Natural killer cell treated with Interleukin-12 subunit alpha and Interleukin-12 subunit beta and Interleukin-15 and Interleukin-18, amount 100 ng/mL, for 72 hours (primary cell): ENCODE data around the gene ALOX5. TPM values are rescaled to one million over a fixed set of nuclear protein-coding genes. Genes with fewer than 3 reads are reported as not detected.
"Not testable (repeated sequence)": the region's sequence is repeated elsewhere in the genome, so short reads cannot be mapped to it uniquely, and the experiment has no call there.

Experiments used
- ATAC-seq, 2 donors: fragments of 150-1000 bp; cut with Tn5 transposase in 1 of 2; sonication (Bioruptor Pico), chemical (Tn5 transposase) in 1 of 2; 2 replicates each; pipeline ENCODE4 v1.10.0; 2021
- DNase-seq: peaks from one replicate; pipeline ENCODE4 v3.0.0; 2022; ENCODE audit warnings: low spot score
- H3K27ac Mint-ChIP-seq, 2 donors: 1 replicate in 1 of 2; 2 replicates in 1 of 2; pipeline ENCODE4 v1.8.0; 2022; ENCODE audit warnings: mixed read lengths in 2 of 2, mild to moderate bottlenecking in 1 of 2, moderate library complexity in 1 of 2
- H3K27me3 Mint-ChIP-seq, 2 donors: 1 replicate in 1 of 2; 2 replicates in 1 of 2; pipeline ENCODE4 v1.8.0; 2022; ENCODE audit warnings: mixed read lengths in 2 of 2
- H3K36me3 Mint-ChIP-seq: one replicate; pipeline ENCODE4 v1.8.0; 2022; ENCODE audit warnings: mixed read lengths
- H3K4me1 Mint-ChIP-seq, 2 donors: 1 replicate in 1 of 2; 2 replicates in 1 of 2; pipeline ENCODE4 v1.8.0; 2022; ENCODE audit warnings: low read depth in 2 of 2, mixed read lengths in 2 of 2, mild to moderate bottlenecking in 1 of 2
- H3K4me3 Mint-ChIP-seq: one replicate; pipeline ENCODE4 v1.8.0; 2022; ENCODE audit warnings: mixed read lengths
- H3K9me3 Mint-ChIP-seq: 2 replicates; pipeline ENCODE4 v1.8.0; 2022; ENCODE audit warnings: mixed read lengths
- total RNA-seq, 2 donors: library from RNA; stranded (reverse); gene quantifications; one replicate each; pipeline ENCODE4 v1.2.3, GENCODE V29; 2022

Gene ALOX5
- total RNA-seq, 2 donors from 2014 or later: 7.5 TPM; not detected in 1

- DNase-seq: no peak
- H3K4me3 Mint-ChIP-seq: no peak overlapping the region
- H3K27me3 Mint-ChIP-seq: peaks cover 46 to 70% of the 10 kb centered on the region in 2 donors
- no peak overlapping the region for H3K27ac Mint-ChIP-seq
- no peaks in the 10 kb centered on the region for H3K36me3 Mint-ChIP-seq
- no peak for ATAC-seq
- no peaks in the 10 kb centered on the region for H3K4me1 Mint-ChIP-seq
- no peaks in the 10 kb centered on the region for H3K9me3 Mint-ChIP-seq
Observed at GRCh38 chr10:45403151-45403550, 29.1 kb downstream of the ALOX5 start.

DNA sequence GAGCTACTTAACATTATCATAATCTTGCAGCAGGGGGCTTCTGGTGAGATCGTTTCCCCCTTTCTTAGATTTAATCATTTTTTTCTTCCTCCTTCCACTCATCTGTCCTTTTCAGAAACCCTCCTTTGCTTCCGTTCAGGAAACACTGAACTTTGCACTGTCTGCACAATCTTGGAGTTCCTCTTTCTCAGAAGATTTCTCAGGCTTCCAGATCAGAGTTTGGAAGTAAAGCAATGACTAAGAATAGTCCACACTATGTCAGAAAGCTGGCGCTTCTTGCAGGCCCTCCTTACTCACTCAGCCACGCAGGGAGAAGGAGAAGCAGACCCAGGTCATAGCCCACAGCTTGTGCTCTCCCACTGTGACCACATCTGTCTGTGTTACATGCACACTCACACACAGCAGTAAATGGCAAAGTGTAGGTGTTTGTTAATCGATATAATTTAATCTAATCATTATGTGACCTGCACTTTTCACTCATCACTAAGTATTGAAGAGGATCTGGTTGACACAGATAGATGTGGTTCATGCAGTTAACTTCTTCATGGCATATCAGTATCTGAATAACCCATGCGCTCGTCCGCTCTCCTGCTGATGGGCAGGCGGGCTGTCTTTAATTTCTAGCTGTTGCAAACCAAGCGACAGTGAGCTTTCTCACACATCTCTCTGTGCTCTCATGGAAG, 30.2 kb downstream of the ALOX5 start:
- no peaks in the 10 kb centered on the region for H3K9me3 Mint-ChIP-seq
- peaks cover 50 to 68% of the 10 kb centered on the region in 2 donors for H3K27me3 Mint-ChIP-seq
- ATAC-seq (peak in 1 of 2 donors; percentile 48), DNase-seq (no peak)
- H3K27ac Mint-ChIP-seq: no peak overlapping the region
- no peaks in the 10 kb centered on the region for H3K36me3 Mint-ChIP-seq
- H3K4me3 Mint-ChIP-seq: no peak overlapping the region
- H3K4me1 Mint-ChIP-seq: no peaks in the 10 kb centered on the region

DNA sequence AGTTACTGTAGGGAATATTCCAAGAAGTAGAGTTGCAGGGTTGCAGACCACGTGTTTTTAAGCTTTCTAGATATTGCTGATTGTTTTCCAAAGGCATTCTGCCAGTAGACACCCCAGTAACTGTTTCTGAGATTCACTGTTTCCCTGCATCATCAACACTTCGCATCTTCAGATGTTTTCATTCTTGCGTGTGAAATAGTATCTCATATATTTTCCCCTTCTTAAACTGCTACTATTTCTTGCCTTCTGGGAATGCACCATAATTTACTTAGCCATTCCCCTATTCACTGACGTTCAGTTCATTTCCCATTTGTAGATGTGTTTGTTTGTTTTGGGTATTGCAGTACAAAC, 30.7 kb downstream of the ALOX5 start:
- DNase-seq: no peak
- Mint-ChIP-seq H3K4me1 (no peaks in the 10 kb centered on the region), H3K27ac (no peak overlapping the region), H3K4me3 (no peak overlapping the region), H3K27me3 (peaks cover 55 to 68% of the 10 kb centered on the region in 2 donors), H3K9me3 (no peaks in the 10 kb centered on the region), H3K36me3 (no peaks in the 10 kb centered on the region)
- no peak for ATAC-seq

GRCh38 chr10:45407542-45407941, 33.5 kb downstream of the ALOX5 start:
- H3K27ac Mint-ChIP-seq: no peak overlapping the region
- H3K36me3 Mint-ChIP-seq: no peaks in the 10 kb centered on the region
- no peak for DNase-seq
- peaks cover 47 to 64% of the 10 kb centered on the region in 2 donors for H3K27me3 Mint-ChIP-seq
- H3K4me3 Mint-ChIP-seq: no peak overlapping the region
- no peaks in the 10 kb centered on the region for H3K9me3 Mint-ChIP-seq
- H3K4me1 Mint-ChIP-seq: no peaks in the 10 kb centered on the region
- no peak for ATAC-seq

- no peak overlapping the region for H3K27ac Mint-ChIP-seq
- peaks cover 39 to 53% of the 10 kb centered on the region in 2 donors for H3K27me3 Mint-ChIP-seq
- H3K36me3 Mint-ChIP-seq: no peaks in the 10 kb centered on the region
- no peaks in the 10 kb centered on the region for H3K4me1 Mint-ChIP-seq
- ATAC-seq (no peak), DNase-seq (no peak)
- no peaks in the 10 kb centered on the region for H3K9me3 Mint-ChIP-seq
- H3K4me3 Mint-ChIP-seq: no peak overlapping the region
Observed at GRCh38 chr10:45408421-45409319, 34.7 kb downstream of the ALOX5 start.

GRCh38 chr10:45409347-45409746, 35.3 kb downstream of the ALOX5 start:
- H3K9me3 Mint-ChIP-seq, H3K4me3 Mint-ChIP-seq, H3K4me1 Mint-ChIP-seq, DNase-seq, ATAC-seq, H3K36me3 Mint-ChIP-seq, H3K27ac Mint-ChIP-seq: not testable (repeated sequence)
- peaks cover 34 to 47% of the 10 kb centered on the region in 2 donors for H3K27me3 Mint-ChIP-seq

GRCh38 chr10:45409782-45410181, 35.8 kb downstream of the ALOX5 start:
- H3K4me1 Mint-ChIP-seq: no peaks in the 10 kb centered on the region
- H3K9me3 Mint-ChIP-seq: no peaks in the 10 kb centered on the region
- no peaks in the 10 kb centered on the region for H3K36me3 Mint-ChIP-seq
- no peak for ATAC-seq
- no peak overlapping the region for H3K27ac Mint-ChIP-seq
- DNase-seq: no peak
- no peak overlapping the region for H3K4me3 Mint-ChIP-seq
- H3K27me3 Mint-ChIP-seq: peaks cover 31 to 43% of the 10 kb centered on the region in 2 donors

DNA sequence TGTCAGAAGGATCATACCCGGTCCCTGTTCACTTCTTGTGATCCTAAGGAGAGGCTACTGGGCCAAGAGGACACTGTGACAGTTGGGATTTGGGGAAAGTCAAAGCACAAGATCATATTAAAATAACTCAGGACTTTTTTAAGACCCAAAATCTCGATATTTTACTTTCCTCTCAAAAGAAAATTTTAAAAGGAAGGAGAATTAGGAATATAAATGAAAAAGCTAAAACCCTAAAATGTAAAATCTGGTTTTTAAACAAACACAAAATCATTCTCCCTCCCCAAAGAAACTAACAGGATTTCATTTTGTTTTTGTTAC, 36.4 kb downstream of the ALOX5 start:
- no peak overlapping the region for H3K4me3 Mint-ChIP-seq
- peaks cover 28 to 38% of the 10 kb centered on the region in 2 donors for H3K27me3 Mint-ChIP-seq
- no peak for ATAC-seq
- H3K27ac Mint-ChIP-seq: no peak overlapping the region
- no peaks in the 10 kb centered on the region for H3K36me3 Mint-ChIP-seq
- no peak for DNase-seq
- H3K4me1 Mint-ChIP-seq: no peaks in the 10 kb centered on the region
- no peaks in the 10 kb centered on the region for H3K9me3 Mint-ChIP-seq

DNA sequence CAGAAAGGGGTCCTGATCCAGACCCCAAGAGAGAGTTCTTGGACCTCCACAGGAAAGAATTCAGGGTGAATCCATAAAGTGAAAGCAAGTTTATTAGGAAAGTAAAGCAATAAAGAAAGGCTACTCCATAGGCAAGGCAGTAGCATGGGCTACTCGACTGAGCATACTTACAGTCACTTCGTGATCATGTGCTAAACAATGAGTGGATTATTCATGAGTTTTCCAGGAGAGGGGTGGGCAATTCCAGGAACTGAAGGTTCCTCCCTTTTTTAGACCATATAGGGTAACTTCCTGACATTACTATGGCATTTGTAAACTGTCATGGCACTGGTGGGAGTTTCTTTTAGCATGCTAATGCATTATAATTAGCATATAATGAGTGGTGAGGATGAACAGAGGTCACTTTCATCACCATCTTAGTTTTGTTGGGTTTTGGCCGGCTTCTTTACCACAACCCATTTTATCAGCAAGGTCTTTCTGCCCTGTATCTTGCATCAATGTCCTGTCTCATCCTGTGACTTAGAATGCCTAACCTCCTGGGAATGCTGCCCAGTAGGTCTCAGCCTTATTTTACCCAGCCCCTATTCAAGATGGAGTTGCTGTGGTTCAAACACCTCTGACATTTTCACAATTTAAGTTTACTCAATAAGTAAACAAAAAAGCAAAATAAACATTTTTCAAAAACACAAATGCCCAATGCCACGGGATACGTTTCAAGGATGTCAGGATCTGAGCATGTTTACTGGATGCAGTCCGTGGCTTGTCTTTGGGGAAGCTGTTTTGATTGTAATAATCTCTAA, 37.0 kb downstream of the ALOX5 start:
- no peak overlapping the region for H3K4me3 Mint-ChIP-seq
- H3K36me3 Mint-ChIP-seq: no peaks in the 10 kb centered on the region
- H3K27me3 Mint-ChIP-seq: peaks cover 28 to 33% of the 10 kb centered on the region in 2 donors
- no peak for DNase-seq
- no peaks in the 10 kb centered on the region for H3K4me1 Mint-ChIP-seq
- no peak overlapping the region for H3K27ac Mint-ChIP-seq
- H3K9me3 Mint-ChIP-seq: no peaks in the 10 kb centered on the region
- ATAC-seq: peak in 1 of 2 donors; percentile 51

- no peaks in the 10 kb centered on the region for H3K4me1 Mint-ChIP-seq
- no peak overlapping the region for H3K4me3 Mint-ChIP-seq
- ATAC-seq: no peak
- H3K27ac Mint-ChIP-seq: no peak overlapping the region
- H3K9me3 Mint-ChIP-seq: no peaks in the 10 kb centered on the region
- DNase-seq: no peak
- H3K36me3 Mint-ChIP-seq: no peaks in the 10 kb centered on the region
- H3K27me3 Mint-ChIP-seq: peaks cover 26 to 31% of the 10 kb centered on the region in 2 donors
Observed at GRCh38 chr10:45411607-45411940, 37.6 kb downstream of the ALOX5 start.

DNA sequence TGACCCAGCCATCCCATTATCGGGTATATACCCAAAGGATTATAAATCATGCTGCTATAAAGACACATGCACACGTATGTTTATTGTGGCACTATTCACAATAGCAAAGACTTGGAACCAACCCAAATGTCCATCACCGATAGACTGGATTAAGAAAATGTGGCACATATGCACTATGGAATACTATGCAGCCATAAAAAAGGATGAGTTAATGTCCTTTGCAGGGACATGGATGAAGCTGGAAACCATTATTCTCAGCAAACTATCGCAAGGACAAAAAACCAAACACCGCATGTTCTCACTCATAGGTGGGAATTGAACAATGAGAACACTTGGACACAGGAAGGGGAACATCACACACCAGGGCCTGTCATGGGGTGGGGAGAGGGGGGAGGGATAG, 41.0 kb downstream of the ALOX5 start:
- not testable (repeated sequence) for H3K36me3 Mint-ChIP-seq, ATAC-seq, H3K9me3 Mint-ChIP-seq, H3K27me3 Mint-ChIP-seq, H3K4me3 Mint-ChIP-seq, H3K27ac Mint-ChIP-seq, DNase-seq
- peaks cover 18% of the 10 kb centered on the region in 2 donors for H3K4me1 Mint-ChIP-seq

DNA sequence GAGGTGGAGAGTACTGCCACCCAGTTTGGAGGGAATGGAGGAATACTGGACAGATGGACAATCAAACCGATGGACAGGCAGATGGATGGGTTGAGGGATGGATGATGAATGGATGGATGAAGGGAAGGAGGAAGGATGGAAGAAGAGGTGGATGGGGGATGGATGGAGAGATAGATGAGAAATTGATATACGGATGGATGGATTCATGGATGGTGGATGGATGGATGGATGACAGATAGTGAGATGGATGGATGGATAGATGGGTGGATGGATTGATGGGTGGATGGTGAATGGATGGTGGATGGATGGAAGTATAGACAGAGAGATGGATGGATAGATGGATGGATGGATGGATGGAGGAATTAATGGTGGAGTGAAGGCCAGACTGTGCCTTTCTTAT, 42.6 kb downstream of the ALOX5 start:
- DNase-seq (no peak), ATAC-seq (no peak)
- H3K27me3 Mint-ChIP-seq: no peaks in the 10 kb centered on the region
- H3K9me3 Mint-ChIP-seq: no peaks in the 10 kb centered on the region
- H3K4me1 Mint-ChIP-seq: peaks cover 28 to 29% of the 10 kb centered on the region in 2 donors
- no peaks in the 10 kb centered on the region for H3K36me3 Mint-ChIP-seq
- H3K4me3 Mint-ChIP-seq: no peak overlapping the region
- H3K27ac Mint-ChIP-seq: no peak overlapping the region

DNA sequence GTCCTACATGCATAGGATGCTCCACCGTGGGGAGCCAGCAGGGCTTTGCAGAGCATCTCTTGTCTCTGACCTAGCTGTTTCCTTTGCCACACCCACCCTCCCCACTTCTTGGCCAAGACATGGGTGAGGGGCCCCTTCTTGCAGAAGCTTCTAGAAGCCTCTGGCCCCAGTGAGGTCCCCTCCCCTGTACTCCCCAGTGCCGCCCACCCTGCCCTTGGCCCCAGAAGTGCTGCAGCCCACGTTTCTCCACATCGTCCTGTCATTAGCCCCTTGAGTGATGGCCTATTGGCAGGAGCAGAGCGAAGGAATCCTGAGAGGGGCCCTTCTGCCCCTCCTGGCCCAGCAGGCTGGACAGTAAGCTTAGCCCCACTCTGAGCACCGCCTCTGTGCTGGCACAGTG, 43.7 kb downstream of the ALOX5 start:
- Mint-ChIP-seq H3K36me3 (no peaks in the 10 kb centered on the region), H3K27me3 (no peaks in the 10 kb centered on the region), H3K4me3 (peak overlapping the region; percentile 45), H3K4me1 (peaks cover 29 to 31% of the 10 kb centered on the region in 2 donors), H3K27ac (peak overlapping the region; percentile 45 to 94), H3K9me3 (no peaks in the 10 kb centered on the region)
- DNase-seq (no peak), ATAC-seq (no peak)

- ATAC-seq: peak in 1 of 2 donors; percentile 1
- no peaks in the 10 kb centered on the region for H3K27me3 Mint-ChIP-seq
- DNase-seq: no peak
- no peaks in the 10 kb centered on the region for H3K36me3 Mint-ChIP-seq
- no peaks in the 10 kb centered on the region for H3K9me3 Mint-ChIP-seq
- peak overlapping the region; percentile 97 for H3K4me3 Mint-ChIP-seq
- peaks cover 29 to 31% of the 10 kb centered on the region in 2 donors for H3K4me1 Mint-ChIP-seq
- H3K27ac Mint-ChIP-seq: peak overlapping the region; percentile 94 to 95
Observed at GRCh38 chr10:45418417-45418848, 44.4 kb downstream of the ALOX5 start.
